HG03565 (cell line): ENCODE data around the gene CD248.
"Not testable (repeated sequence)": the region's sequence is repeated elsewhere in the genome, so short reads cannot be mapped to it uniquely, and the experiment has no call there.

Experiments used
- ATAC-seq: cut with Tn5 transposase; IDR thresholded peaks from one replicate; pipeline ENCODE4 v1.9.1; 2021; ENCODE audit warnings: mild to moderate bottlenecking, moderate library complexity; ENCODE audit not compliant: unreplicated experiment

Gene CD248, protein sequence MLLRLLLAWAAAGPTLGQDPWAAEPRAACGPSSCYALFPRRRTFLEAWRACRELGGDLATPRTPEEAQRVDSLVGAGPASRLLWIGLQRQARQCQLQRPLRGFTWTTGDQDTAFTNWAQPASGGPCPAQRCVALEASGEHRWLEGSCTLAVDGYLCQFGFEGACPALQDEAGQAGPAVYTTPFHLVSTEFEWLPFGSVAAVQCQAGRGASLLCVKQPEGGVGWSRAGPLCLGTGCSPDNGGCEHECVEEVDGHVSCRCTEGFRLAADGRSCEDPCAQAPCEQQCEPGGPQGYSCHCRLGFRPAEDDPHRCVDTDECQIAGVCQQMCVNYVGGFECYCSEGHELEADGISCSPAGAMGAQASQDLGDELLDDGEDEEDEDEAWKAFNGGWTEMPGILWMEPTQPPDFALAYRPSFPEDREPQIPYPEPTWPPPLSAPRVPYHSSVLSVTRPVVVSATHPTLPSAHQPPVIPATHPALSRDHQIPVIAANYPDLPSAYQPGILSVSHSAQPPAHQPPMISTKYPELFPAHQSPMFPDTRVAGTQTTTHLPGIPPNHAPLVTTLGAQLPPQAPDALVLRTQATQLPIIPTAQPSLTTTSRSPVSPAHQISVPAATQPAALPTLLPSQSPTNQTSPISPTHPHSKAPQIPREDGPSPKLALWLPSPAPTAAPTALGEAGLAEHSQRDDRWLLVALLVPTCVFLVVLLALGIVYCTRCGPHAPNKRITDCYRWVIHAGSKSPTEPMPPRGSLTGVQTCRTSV

DNA sequence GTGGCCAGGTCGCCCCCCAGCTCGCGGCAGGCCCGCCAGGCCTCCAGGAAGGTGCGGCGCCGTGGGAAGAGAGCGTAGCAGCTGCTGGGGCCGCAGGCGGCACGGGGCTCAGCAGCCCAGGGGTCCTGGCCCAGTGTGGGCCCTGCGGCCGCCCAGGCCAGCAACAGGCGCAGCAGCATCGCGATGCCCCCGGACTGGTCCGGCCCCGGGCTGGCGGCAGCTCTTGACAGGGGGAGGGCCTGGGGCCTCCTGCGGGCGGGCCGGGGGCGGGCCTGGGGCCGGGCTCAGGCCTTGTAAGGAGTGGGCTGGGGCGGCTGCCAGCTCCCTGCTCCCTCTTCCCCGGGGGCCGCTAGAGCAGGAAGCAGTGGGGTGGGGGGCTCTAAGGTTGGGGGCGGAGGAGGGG is at the start of gene CD248:
CD248 (minus strand) TSS at position 196 of the 403 bp plus-strand sequence; CDS start at position 179, 17 bp downstream.
- no peak for ATAC-seq

DNA sequence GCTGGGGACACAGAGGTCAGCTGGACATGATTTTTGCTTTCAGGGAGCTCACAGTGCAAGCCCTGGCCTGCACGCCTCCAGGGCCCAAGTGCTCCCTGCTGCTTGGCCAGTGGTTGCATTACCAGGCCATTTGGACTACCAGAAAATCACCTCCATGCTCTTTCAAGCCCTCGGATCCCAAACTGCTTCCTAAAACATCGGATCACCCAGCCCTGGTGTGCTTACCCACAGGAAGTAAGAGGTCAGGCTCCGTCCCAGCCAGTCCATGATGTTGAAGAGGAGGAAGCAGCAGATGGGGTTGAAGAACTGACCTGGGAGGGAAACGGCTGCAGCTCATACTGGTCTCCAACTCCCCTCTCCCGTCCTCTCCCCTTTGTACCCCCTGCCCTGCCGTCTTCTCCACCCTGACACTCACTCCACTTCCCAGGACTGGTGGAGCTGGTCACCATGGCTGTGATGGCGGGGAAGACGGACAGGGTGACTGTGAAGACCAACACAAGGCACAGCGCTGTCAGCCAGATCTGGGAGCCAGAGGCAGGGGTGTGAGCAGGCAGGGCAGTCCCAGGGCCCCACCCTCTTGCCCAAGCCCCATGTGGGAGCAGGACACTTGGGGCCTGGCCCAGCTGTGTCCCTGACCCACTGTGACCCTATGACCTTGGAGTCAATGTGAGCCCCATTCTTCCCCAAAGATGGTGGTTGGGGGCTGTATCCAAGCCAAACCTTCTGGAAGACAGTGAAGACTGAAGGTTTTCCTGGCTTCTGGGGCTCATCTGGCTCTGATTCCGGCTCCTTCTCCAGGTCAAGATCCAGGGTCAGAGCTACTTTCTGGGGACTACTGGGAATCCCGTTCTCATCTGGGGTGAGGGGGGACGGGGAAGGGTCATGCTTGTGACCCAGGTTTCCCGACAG is 49.1 kb upstream of the CD248 start:
- ATAC-seq: no peak

DNA sequence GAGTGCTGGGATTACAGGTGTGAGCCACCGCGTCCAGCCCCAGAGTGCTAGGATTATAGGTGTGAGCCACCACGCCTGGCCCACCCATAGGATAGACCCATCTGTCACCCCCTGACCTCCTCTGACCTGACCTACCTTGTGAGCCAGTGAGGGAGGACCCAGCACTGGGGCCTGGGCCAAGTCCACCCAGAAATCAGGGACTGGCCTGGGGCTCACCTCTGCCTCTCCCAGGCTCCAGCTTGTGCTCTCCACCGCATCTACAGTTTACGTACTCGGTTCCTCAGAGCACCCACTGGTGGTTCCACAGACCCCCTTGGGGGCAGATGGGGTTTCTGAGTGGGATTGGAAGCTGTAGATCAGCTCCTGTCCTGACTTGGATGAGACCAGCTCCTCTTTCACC is 48.3 kb upstream of the CD248 start:
- no peak for ATAC-seq

DNA sequence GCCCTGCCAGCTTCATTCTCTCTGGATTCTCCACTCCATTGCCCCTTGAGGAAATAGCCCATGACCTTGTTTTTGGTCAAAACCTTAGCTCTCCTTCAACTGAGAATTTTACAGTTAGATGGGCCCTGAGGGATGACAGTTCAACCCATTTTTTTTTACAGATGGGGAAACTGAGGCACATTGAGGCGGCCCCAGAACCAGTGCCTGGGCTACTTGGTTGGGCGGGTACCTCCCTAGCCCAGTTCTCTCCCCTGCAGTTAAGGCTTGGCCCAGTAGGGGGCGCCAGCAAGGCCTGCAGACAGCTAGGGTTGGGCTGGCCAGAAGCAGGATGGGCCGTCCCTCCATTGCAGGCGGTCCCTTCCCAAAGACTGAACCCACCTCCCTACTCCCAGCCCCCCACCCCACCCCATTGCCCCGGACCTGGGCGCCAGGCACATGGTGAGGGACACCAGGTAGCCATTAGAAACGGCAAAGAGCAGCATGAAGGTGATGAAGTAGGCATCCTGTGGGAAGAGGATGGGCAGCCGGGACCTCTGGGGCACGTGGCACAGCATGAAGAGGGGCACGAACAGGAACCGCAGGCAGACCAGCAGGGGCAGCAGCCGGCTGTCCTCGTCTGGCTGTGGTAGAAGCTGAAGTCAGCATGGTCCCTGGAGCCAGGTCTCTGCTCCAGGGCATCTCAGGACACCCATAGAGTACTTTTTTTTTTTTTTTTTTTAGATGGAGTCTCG is 47.1 kb upstream of the CD248 start:
- no peak for ATAC-seq

DNA sequence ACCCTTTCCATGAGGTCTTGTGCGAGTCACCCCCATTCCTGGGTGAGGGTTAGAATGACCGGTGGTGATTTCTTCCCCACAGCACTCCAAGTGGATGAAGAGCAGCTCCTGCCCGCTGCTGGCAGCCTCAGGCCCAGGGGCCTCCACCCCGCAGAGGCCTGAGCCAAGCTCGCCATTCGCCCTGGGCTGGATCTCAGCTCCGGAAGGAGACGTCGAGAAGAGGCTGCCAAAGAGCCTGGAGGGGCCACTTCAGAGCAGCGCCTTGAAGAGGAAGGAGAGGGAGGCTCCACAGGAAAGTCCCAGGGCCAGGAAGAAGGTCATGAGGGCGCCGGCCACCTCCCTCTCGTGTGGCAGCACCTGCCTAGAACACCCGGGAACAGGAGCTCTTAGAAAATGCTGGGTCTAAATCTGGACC is 46.4 kb upstream of the CD248 start:
- ATAC-seq: no peak

DNA sequence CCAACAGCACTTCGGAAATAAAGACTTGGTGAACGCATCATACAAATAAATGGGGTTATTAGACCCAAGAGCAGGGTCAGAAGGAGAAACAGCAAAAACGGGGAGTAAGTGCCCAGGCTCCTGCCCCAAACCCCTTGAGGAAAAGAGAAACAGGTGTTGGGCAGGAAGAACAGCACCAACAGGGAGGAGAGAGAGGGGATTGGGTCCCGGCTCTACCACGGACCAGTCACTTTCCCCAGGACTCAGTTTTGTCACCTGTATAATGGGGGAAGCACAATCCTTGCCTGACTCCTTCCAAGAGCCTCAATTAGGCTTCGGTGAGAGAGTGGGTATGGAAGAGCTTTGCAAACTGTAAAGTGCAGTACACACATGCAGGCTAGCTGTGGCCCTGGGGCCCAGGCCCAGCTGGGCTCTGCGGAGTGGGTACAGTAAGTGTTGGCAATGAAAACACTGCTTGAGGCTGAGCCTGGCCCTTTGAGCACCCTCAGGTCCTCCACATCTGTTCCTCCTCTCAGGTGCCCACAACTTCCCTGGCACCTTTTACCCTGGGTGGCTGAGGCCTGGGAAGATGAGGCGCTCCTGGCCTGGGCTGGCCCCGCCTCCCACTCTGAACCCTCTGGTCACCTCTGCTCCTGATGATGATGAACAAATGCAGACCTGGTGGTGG is 45.8 kb upstream of the CD248 start:
- no peak for ATAC-seq

DNA sequence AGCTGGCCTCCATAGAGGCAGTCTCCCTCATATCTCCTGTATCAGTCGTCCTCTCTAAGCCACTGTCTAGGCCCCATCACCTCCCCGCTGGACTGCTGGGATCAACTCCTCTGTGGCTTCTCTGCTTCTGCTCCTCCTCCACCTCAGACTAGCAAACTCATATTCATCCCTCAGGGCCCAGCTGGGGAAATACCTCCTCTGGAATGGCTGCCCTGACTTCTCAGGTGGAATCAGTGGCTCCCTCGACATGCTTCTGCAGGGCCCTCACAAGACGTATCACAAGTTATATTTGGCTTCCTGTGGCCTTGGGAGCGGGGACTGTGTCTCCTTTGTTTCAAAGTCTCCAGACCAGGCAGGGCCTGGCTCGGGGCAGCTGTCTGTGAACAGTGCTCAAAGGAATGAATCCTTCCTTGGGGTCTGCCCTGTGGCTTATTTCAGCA is 44.7 kb upstream of the CD248 start:
- no peak for ATAC-seq

DNA sequence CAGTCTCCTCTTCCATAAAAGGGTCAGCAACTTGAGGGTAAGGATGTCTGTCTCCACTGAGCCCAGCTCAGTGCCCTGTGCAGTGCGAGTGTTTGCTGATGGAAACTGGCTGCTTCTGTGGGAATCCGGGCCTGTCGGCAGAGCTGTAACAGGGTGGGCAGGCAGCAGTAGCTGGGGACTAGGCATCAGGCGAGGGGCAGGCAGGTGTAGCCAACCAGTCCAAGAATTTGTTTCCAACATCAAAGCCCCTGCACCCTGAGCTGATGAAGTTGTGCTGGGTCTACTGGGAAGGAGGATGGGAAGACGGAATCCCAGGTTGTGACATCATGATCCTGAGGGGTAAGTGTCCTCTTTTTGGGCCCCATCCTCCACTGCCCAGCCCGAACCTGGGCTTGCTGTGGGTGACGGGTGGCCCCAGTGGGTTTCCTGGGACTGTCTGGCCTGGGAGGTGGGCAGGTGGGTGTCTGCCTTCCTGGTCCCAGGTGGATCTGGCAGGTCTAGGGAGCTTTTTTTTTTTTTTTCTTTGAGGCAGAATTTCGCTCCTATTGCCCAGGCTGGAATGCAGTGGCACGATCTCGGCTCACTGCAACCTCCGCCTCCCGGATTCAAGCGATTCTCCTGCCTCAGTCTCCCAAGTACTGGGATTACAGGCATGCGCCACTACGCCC is 43.7 kb upstream of the CD248 start:
- no peak for ATAC-seq

DNA sequence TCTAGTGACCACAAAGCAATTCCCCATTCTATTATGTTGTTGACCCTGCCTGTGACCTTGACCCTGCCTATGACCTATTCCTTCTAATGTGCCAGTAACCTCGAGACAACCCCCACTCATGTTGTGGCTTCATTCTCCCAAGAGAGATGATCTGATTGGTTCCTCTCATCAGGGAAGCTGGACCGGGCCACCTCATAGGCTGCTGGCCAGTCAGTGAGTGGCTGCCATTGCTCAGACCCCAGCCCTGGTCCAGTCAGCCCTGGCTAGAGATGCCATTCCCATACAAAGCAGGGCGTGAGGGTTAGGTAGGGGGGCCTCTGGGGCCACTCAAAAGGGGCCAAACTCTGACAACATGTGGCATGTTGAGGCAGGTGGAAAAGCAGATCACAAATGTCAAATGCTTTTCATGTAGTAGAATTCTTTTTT is 42.8 kb upstream of the CD248 start:
- ATAC-seq: no peak

DNA sequence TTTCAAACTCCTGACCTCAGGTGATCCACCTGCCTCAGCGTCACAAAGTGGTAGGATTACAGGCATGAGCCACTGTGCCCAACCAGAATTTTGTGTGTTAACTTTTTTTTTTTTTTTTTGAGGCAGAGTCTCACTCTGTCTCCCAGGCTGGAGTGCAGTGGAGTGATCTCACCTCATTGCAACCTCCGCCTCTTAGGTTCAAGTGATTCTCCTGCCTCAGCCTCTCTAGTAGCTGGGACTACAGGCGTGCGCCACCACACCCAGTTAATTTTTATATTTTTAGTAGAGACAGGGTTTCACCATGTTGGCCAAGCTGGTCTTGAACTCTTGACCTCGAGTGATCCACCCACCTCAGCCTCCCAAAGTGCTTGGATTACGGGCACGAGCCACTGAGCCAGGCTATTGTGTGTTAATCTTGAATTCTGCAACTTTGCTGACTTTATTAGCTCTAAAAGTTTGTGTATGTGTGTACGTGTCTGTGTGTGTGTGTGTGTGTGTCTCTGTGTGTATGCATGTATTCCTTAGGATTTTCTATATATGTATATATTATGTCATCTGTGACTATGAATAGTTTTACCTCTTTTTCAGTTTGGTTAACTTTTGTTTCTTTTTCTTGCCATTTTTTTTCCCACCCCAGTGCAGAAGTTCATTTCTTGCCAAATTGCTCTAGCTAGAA is 33.9 kb upstream of the CD248 start:
- ATAC-seq: not testable (repeated sequence)

DNA sequence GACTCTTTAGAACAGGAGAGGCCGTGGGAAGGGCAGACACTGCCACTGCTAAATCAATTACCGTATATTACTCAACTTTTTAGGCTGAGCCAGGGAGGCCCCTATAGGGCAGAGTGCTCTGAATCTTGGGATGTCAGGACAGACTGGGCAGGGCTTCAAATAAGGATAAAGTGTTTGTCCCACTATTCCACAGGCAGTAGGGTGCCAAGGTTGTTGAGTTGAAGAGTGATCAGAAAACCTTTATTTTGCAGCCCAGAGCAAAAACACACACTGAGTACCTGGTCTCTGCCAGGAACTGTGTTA is 32.2 kb upstream of the CD248 start:
- no peak for ATAC-seq

DNA sequence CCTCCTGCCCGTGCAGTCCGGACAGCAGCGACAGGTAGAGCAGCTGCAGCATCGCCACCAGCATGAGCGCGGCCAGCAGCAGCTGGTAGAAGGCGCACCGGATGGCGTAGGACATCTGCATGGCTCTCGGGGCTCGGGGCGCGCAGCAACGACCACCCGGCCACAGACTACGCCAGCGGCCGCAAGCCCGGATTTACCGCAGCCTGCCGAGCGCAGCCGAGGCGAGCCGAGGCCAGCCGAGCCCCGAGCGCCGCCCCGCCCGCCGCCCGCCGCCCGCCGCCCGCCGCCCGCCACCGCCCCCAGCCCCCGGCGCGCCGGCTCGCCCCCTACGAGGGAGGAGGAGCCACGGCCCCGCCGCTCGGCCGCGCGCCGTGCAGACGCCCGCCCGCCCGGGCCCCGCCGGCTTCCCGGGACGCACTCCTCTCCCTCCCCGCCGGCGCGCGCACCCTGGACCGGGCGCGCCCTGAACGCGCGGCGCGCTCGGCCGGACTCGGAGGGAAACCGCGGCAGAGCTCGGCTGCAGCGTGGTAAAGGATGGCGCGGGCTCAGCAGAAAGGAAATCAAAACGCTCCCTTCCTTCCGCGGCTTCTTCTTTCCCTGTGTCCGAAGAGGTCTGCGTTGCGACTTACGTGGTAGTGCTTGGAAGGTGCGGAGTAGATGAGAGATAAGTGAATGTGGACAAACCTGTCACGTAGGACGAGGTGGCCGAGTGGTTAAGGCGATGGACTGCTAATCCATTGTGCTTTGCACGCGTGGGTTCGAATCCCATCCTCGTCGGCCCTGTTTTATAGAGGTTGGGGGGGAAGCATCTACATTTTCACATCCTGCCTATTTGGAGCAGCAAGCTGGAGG is 30.8 kb upstream of the CD248 start, which contains the start of gene B4GAT1:
B4GAT1 (minus strand) TSS at position 205 of the 852 bp plus-strand sequence; CDS start at position 121, 84 bp downstream.
- no peak for ATAC-seq

DNA sequence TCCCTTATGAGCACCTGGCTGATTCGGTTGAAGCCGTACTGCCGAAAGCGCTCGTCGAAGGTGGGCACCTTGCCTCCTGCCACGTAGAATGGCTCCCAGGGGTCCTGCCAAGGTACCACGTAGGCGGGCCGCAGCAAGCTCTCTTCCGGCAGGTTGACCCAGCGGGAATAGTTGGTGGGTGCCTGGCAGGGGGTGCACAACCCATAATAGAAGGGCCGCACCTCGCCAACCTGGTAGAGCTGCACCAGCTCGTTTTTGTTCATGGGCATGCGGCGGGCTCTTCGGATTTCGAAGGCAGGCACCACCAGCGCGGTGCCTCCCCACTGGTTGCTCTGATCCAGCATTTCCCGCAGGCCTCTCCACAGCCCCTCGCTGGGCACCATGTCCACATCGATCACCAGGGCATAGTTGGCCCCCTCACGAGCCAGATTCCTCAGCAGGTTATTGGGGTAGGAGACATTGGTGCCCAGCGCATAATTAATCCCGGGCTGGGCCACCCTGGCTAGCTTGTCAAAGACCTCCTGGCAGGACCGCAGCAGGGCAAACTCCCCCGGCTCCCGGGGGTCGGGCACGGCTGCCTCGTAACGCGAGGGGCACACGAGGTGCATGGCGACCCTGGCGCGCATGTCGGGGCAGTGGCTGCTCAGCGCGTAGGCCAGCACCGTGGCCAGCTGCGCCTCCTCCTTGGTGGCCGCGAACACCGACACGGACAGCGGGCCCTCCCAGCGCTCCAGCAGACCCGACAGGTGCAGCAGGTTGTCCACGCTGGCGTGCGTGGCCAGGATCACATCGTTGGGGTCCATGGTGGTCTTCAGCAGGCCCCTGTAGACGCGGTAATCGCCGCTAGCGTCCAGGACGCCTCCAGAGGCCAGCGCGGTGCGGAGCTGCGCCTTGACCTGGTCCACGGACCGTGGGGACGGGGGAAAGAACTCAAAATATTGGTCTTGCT is 29.9 kb upstream of the CD248 start:
- no peak for ATAC-seq

DNA sequence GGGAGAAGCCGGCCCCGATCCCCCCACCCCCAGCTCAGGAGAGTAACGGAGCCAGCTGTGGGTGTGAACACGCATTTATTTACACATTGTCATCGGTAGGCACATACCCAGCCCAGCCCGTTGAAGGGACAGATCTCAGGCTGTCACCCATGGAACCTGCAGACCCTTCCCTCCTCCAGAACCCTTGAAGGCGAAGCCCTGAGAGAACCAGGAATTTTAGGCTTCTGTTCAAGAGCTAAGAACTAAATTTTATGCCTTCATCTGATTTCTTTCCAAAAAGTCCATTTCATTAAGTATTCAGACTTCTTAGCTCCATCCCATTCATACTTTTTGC is 28.4 kb upstream of the CD248 start:
- ATAC-seq: no peak

DNA sequence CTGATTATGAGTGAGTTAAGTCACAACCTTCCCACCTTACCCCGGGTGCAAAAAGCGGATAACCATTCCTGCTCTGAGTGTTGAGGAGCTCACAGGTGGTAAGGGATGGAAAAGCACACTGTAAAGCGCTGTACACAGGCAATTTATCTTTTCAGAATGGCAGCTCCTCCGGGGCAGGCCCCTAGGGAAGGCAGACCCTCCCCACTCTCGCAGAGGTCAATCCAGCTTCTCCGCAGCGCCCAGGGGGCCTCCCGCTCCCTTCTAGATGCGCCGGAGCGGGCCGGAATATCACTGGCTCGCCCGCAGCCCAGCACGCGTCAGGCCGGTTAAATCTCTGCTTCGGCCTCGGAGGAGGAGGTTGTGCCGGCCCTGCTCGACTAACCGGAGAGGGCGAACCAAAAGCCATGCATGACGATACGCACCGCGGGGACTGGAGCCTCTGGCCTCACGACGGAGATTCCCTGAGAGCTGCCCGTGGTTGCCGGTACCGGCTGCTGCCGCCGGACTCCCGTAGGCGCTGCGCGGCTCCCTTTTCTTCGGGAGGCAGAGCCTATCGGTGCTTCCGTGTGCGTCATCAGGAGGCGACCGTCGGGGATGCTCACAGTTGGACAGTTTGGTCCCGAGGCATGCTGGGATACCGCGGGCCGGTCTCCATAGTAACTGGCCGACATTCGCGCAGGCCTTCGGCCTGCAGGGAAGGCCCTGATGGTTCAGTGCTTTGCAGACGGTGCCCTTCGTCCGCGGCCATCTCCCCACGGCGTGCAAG is 27.9 kb upstream of the CD248 start, which contains the start of gene BRMS1:
BRMS1 (minus strand) TSS at position 555 of the 766 bp plus-strand sequence. CDS start 2,870 bp downstream, outside the sequence.
- ATAC-seq: peak; percentile 61

DNA sequence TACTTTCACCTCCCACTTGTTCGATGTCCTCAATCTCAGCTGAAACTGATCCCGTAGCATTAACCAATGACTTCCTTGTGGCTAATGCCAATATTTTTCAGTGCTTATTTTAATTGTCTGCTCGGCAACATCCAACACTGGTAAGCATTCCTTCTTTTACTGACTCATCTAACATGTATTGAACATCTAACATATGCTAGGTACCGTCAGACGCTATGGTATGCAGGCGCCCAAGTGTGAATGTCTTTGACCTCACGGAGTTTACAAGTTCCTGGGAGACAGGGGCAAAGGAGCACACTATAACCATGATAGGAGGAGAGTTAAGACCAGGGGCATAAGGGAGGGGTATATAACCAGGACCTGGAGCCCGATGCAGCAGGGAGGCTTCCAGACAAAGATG is 26.3 kb upstream of the CD248 start:
- no peak for ATAC-seq
